Dedifferentiated amniotic fluid mesenchymal stem cell (primary cell): ENCODE data around the gene TNFRSF25.
"Not testable (repeated sequence)": the region's sequence is repeated elsewhere in the genome, so short reads cannot be mapped to it uniquely, and the experiment has no call there.

Experiments used
- DNase-seq: peaks from one replicate; pipeline ENCODE4 v3.0.0-alpha.2; 2016; ENCODE audit errors: extremely low spot score

Gene TNFRSF25

DNA sequence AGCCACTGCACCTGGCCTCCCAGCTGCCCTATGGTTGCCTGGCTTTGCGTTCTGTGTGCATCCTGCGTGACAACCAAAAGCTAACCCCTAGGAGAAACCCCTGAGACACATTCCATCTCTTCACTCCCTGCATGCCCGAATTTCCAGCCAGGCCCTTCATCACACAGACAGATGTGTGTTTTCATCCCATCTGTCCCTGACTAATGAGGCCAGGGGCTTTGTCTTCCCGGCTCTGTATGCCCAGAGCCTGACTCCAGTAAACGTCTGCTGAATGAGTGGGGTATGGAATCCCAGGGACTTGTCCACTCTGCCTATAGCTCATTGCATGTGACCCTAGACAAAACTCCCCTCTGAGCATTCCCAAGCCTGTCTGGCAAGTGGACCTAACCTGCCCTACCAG, 31.8 kb downstream of the TNFRSF25 start:
- no peak for DNase-seq

DNA sequence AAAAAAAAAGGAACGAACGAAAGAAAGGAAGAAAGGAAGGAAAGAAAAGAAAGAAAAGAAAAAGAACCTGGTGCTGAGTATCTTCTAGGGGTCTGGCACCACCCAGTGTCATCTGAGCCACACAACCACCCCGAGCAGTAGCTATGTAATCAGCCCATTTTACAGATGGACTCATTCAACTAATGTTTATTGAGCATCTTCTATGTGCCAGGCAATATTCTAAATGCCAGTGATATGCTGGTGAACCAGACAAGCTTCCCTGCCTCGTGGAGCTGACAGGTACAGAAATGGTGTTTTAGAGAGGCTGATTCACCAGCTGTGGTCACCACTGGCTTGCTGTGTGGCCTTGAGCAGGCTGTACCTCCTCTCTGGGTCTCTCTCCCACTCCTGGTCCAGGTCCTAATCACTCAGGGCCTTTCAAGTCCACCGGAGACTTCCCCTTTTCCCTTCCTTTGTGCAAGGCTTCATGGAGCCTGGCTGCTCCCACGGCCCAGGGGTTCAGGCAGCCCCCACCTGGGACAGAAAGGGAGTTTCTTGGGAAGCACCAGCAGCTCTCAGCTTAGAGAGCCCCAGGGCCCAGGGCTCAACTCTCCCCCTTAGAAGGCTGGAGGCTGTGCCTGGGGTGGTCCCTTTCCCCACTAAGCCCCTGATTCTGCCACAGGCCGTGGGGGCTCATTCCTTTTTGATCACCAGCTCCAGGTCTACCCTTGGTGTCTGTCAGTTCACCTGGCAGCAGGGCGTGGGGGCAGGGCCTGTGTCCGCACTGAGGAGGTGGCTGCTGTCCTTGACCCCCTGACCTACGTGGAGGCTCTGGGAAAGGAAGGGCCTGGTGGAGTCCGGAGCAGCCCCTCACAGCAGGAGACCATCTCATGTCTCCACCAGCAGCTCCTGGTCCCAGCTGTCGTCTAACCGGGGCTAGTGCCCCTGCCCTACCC, 34.1 kb downstream of the TNFRSF25 start:
- not testable (repeated sequence) for DNase-seq

DNA sequence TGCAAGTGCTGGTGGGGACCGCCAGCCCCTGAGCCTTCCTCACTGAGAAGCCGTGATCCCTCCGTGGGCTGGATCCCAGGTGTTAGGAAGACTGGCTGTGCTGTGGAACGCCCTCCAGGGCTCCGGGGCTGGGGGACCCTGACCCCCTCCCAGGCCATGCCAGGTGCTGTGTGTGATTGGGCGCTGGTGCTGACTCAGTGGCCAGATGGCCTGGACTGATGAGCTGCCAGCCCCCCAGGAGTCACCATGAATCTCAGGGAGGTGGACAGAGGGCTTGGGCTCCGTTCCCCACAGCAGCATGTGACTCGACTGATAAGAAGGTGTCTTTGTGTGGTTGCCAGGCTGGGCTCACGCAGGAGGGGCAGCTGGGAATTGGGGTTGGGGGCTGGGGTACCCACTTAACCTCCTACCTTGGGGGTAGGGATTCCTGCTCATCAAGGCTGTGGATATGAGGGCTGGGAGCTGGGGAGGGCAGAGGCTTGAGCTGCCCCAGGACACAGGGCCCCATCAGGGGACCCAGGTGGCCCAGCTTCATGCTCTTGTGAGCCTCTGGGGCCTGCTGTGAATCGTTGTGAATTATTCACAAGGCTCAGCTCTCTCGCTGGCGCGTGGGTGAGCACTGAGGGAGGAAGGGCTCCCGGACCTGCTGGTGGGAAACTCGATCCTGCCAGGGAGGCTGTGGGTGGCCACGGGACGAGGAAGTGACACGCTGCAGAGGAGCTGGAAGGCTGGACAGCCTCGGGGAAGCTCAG, 36.1 kb downstream of the TNFRSF25 start:
- DNase-seq: not testable (repeated sequence)

DNA sequence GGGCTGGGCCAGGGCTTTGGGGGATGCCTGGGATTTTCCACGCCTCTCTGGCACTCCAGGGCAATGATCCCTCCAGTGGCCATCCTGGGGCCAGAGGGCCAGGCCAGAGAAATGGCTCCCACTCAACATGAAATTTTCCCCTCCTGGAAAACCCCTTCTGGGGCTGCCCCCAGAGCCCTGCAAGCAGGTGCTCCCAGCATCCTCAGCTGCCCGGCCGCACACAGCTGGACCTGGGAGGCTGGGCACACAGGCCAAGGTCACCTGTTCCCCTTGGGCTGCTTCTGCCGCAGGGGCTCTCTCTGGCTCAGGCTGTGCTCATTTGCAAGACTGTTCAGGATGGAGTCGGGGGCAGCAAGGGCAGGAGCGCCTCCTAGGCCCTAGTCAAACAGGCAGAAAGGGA, 37.5 kb downstream of the TNFRSF25 start:
- DNase-seq: not testable (repeated sequence)

DNA sequence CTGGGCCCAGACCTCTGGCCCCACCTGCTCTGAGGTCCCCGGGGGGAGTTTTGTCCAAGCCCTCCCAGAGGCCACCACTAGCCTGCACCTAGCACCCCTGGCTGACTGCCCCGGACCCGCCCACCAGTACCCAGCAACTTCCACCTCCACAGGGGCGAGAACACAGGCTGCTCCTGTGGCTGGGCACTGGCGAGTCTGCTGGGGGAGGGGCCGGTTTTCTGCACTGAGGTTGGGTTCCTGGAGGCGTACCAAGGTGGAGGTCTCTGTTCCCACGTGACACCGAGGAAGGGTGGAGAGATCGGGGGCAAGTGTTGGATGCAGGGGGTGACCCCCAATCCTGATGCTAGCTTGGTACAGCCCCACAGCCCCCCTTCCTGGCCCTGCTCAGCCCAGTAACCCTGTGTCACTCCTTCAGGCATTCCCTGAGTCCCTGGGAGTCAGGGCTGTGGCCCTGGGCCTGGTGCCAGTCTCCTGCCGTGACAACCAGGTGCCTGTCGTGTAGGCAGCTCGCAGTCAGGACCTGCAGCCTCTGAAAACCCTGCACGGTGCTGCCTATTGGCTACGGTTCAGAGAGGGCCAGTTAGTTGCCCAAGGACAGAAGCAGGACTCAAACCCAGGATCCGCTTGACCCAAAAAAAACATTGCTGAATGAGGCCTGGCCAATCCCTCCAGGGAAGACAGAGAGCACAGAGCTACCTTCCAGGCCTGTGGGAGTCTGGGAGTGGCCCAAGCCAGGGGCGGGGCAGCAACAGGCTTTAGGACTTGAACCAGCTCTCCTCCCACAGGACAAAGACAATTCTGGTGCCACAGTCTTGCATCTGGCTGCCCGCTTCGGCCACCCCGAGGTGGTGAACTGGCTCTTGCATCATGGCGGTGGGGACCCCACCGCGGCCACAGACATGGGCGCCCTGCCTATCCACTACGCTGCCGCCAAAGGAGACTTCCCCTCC, 38.3 kb downstream of the TNFRSF25 start:
- DNase-seq: no peak

DNA sequence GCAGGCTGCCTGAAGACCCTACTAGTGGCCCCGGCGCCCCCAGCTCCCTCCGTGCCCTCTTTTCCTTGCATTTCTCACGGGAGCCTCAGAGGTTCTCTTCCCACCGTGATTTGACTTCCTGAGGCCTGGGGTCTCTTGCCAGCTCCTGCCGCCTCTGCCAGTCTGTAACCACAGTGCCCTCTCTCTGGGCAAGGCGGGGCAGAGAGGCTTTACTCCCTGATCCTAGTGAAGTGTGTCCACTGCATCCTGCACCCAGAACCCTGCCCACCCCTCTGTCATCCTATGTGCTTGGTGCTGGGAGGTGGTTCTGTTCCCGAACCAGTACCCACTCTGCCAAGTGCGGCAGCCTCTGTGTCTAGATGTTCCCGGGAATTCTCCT, 39.0 kb downstream of the TNFRSF25 start:
- DNase-seq: no peak

DNA sequence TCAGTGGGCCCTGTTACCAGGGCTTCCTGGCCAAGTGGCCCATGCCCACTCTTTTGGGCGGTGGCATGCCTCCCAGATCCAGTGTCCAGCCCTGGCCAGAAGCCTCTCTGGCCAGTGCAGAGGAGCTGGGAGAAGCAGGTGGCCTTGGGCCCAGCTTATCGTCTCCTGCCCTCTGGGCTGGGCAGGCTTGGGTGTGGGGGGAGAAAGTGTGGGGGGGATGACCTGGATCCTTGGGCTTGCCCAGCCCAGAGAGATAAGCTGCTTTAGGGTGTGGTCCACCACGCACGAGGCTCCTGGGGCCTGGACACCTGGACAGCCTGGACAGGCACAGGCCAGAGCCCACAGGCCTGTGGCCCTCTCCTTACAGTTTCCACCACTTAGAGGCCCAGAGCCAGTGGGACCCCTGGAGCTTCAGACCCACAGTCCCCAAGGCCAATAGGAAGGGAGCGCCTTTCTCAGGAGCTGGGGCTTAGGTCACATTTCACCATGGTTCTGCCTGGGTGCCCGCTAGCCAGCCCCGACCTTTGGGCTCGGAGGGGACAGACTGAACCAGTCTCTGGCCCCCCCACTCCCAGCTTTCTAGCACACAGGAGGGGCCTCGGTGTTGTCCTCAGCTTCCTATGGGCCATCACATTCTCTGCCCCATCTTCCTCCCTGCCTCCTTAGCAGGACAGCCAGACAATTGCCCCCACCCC, 39.5 kb downstream of the TNFRSF25 start:
- DNase-seq: no peak

DNA sequence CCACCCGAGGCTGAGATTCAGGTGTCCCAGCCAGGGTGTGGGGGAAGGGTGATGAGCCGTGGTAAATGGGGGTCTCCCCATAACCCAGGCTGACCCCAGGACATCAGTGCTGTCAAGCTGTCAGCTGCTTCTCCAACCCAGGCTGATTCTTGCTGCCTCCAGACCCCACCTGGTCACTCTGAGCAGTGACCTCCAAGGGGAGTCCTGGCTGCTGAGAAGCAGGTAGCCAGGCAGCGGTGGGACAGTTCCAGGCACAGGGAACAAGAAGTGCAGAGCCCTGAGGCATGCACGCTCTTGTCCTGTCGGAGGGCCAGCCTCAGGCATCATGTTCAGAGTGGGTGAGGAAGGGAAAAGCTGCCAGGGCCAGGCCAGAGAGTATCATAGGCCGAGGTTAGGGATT, 40.3 kb downstream of the TNFRSF25 start:
- no peak for DNase-seq

DNA sequence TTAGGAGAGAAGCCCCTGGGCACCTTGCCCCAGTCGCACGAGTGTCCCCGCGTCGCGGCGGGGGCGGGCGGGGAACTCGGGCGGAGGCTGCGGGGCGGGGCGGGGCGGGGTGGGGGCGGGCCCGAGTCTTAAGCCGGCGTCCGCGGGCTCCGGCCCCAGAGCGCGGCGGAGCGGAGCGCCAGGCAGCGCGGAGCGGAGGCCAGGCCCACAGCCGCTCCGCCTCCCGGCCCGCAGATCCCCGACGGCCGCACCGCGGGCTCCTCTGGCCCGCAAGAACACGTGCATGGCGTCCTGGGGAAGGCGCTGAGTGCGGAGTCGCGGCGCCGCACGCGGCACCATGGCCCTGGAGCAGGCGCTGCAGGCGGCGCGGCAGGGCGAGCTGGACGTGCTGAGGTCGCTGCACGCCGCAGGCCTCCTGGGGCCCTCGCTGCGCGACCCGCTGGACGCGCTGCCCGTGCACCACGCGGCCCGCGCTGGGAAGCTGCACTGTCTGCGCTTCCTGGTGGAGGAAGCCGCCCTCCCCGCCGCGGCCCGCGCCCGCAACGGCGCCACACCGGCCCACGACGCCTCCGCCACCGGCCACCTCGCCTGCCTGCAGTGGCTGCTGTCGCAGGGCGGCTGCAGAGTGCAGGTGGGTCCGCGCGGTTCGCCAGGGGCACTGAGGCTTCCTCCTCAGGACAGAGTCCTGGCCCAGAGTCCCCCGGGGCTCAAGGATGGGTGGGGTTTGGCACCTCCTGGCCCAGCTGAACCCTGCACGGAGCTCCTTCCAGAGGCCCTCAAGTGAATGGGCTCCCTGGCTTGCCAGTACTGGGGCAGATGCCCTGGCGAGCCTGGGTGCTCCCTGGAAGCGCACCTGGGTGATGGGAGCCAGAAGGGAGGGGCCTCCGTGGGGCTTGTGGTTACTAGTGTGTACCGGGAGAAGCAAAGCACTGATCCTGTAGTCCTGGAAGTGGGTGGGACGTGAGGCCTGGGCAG, 41.1 kb downstream of the TNFRSF25 start, which contains the start of gene ESPN:
Gene ESPN, plus strand, starts transcription at position 158 of the 975 bp plus-strand sequence. Its CDS starts 180 bp downstream, at position 338.
- no peak for DNase-seq

DNA sequence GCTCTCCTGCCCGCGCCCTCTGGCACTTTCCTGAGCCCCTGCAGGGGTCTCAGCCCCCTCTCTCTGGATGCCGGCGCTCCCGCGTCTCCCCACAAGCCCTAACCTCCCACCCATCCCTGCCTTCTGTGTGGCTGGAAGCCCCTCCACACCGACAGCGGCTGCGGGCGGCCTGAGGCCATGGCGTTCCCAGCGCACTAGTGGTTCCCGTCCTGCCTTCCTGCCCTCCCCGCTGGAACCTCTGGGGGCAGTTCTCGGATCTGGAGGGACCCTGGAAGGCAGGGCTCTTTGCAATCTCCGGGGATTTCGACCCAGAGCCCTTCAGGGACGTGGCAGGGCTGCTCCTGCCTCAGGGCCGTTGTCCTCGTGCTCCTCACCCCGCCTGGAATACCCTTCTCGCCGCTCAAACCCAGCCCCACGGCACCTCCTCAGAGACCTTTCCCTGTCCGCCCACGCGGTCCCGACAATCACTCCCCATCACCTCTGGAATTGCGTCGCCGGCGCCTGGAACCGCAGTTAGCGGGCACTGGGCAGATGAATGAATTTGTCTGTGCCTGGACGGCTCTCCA, 41.9 kb downstream of the TNFRSF25 start:
- DNase-seq: no peak

DNA sequence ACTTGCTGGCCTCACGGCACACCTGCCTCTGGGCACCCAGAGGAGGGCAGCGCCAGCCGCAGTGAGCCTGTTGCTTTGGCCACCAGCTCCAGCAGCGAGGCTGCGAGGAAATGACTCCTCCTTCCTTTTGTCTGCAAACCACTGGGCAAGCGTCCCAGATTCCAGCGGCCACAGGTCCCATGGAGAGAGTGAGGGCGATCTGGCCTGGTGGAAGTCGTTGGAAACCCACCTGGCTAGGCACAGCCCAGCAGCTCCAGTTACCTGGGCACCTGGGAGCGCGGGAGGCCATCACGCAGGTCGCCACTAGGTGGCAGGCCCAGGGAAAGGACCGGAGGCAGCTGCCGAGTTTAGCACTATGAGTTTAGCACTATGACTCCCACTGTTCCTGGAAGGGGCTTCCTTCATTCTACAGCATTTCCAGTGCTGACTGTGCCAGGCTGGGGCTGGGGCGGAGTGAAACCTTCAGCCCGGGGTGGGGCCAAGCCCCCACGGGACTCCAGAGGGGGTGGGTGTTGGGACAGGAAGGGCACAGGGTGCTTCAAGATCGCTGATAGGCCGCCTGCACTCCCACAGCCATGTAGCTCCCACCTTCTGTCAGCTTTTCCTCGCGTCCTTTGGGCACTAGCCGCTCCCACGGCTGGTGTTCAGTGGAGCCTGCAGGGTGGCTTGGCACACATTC, 42.5 kb downstream of the TNFRSF25 start:
- DNase-seq: no peak

DNA sequence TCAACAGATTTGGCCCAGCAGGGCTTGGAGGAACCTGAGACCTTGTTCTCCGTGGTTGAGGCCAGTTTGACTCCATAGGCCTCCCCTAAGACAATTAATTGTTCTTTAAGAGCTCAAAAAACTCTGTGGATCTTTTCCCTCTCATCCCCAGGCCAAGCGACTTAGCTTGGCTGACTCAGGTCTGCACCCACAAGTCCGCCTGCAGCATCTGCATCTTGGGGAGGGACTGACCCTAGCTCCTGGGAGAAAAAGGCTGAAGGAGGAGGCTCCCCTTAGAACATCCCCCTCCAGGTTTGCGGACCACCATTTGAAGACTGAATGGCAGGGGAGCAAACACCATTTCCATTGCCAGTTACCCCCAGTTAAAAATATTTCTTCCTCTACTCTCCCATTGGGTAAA, 44.7 kb downstream of the TNFRSF25 start:
- no peak for DNase-seq

DNA sequence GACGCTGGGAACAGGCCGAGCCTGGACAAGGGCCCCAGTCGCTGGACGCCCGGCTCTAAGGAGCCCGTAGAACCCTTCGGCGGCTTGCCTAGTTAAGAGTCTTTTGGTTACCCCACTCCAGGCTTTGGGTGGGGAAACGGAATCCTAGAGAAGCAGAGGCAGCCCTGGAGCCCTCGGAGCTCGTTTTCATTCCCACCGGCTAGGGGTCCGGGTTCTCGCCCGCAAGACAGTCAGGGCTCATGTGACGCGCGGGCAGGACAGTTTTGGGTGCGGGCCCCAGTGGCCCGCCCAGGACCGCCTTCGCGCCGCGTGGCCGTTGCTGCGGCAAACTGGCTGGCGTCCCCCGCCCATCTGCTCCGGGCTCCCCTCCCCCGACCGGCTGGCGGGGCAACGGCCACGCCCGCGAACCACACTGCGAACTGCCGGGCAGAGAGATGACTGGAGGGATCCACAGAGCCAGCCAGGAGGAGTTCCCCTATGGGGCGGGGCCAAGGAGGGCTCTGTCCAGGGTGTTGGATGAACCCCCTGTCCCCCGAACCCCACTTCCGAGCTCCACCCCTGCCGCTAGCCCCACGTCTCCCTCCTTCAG, 45.4 kb downstream of the TNFRSF25 start:
- DNase-seq: no peak

DNA sequence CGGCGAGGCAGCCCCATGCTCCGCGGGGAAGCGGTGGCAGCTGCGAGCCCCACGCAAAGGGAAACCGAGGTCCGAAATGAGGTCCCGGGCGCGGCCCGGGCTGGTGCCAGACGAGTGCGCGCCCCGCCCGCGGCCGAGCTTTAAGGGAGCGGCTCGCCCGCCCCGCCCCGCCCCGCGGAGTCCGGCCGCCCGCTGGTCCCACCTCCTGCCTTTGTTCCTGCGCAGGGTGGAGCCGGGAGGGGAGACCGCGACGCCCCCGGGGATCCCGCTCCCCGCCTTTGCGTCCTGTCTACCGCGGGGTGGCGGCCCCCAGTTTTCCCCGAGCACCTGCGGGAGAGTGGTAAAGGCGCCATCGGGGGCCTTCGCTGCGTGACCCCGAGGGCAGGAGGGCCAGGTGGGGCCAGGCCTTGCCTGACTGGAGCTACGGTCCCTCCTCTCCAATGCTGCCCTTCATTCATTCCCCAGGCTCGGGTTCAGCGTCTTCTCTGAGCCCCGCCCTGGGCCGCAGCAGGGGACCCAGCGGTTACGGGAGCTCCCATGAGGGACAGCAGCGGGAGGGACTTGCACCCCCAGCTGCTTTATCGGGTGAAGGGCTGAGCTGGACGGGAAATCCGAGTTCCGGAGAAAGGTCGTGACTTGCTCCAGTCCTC, 46.0 kb downstream of the TNFRSF25 start, which contains the start of gene HES2:
Gene HES2, minus strand, starts transcription at position 116 of the 650 bp plus-strand sequence. Its CDS starts 99 bp downstream, at position 17.
- DNase-seq: no peak

DNA sequence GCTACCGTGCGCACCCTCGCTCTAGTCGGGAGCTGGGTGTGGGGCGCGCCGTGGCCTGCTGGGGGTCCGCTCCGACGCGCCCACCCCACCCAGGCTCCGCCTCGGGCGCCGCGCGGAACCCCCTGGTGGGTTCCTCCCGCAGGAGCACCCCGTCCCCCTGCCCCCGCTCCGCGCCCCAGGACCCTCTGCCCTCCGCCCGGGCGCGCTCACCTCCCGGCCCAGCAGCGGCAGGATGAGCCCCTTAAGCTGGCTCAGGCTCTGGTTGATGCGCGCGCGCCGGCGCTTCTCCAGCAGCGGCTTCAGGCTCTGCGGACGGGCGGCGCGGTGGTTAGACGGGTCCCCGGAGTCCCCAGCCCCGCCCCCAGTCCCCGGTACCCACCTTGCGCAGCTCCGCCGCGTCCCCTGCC, 46.6 kb downstream of the TNFRSF25 start:
- DNase-seq: no peak

DNA sequence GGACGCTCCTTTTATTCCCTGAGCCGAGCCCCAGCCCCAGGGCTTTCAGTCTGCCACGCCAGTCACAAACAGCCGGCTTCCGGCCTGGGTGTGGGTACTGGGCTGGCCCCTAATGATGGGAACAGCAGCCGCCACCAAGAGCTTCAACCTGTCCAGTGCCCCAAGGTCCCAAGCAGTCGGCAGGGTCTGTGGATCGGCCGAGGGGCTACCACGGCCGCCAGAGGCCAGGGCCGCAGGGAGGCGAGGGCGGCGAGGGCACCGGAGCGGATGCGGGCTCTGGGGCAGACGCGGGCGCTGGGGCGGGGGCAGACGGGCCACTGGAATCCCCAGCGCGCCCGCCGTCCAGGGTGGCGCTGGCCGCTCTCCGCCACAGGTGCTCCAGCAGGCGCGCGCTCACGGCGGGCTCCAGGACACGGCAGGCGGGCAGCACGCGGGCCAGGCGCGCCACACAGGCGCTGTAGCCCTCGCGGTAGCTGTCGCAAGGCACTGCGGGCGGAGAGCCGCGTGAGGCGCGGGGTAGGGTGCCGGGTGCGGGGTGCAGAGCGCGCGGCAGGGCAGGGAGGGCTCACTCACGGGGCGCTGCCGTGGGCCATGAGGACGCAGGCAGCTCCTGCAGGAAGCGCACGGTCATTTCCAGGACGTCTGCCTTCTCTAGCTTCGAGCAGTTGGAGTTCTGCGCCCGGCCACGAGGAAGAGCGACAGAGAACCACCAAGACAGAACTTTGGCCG, 47.1 kb downstream of the TNFRSF25 start:
- DNase-seq: no peak
